ENCODE data around the gene ZNF580. TPM values are rescaled to one million over a fixed set of nuclear protein-coding genes. Genes with fewer than 3 reads are reported as not detected.

The ZNF580 gene
- total RNA-seq, 2 donors from 2014 or later = 22.5 to 23.3 TPM

DNA sequence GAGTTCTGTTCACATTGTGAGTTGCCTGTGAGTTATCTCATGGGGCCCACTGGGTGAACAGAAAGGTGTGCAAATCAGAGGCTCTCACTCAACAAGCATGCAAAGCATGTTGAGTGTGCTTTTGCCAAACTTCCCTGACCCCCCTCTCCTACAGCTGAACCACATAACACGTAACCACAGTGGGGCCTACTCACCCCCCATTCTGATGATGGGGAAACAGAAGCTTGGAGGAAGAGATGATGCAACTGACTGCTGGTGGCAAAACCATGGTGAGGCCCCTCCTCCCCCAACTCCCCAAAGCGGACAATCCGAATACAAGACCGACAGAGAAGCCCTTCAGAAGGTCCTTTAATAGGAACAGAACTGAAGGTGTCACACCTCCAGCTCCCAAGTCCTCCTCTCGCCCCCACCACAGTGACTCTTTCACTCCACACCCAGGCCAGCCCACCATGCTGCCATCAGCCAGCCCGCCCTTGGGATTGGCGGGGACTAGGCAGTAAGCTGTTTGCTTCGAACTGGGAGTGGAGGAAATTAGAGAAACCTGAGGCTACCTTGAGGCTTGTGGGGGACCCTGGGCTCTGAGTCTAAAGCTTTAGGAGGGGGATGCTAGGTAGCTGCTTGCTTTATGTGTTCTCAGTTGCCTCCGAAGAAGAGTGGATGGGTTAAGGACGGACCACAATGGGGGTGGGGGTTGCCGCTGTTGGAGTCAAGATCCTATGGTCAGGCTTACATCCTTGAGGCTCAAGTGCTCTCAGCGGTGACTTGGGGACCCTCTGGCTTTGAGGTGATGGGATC is 20.2 kb upstream of the ZNF580 start:
- intact Hi-C loops (cut with DNase I, micrococcal nuclease) = no loop called here
- ATAC-seq = no peak
- no peak for DNase-seq

GRCh38 chr19:55621205-55621672 is 19.6 kb upstream of the ZNF580 start:
- intact Hi-C loops (cut with DNase I, micrococcal nuclease) = no loop called here
- DNase-seq (no peak), ATAC-seq (no peak)

GRCh38 chr19:55621673-55622231 is 19.1 kb upstream of the ZNF580 start:
- ATAC-seq (no peak), DNase-seq (peak in 1 of 2 donors; percentile 23)
- intact Hi-C loops (cut with DNase I, micrococcal nuclease) = no loop called here

DNA sequence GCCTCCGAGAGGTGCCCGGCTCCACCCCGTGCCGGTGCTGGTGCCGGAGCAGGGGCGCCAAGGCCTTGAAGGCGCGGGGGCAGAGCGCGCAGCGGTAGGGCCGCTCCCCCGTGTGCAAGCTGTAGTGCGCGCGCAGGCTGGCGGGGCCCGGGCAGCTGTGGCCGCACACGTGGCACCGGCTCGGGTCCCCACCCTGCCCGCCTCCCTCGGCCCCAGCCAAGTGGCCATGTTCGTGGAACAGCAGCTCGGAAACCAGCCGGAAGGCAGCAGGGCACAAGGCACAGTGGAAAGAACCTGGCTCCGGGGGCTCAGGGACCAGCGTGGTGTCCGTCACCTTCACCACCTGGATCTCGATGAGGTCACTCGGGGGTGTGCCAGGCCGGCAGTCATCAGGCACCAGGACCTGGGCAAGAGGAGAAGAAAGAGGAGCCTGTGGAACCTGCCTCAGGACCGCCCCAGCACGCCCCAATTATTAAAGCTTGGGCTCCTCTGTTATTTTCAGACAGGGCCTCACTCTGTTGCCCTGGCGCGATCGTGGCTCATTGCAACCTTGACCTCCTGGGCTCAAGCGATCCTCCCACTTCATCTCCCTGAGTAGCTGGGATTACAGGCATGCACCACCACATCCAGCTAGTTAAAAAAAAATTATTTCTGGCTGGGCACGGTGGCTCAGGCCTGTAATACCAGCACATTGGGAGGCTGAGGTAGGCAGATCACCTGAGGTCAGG is 18.4 kb upstream of the ZNF580 start:
- intact Hi-C loops (cut with DNase I, micrococcal nuclease) = no loop called here
- DNase-seq = no peak
- no peak for ATAC-seq

DNA sequence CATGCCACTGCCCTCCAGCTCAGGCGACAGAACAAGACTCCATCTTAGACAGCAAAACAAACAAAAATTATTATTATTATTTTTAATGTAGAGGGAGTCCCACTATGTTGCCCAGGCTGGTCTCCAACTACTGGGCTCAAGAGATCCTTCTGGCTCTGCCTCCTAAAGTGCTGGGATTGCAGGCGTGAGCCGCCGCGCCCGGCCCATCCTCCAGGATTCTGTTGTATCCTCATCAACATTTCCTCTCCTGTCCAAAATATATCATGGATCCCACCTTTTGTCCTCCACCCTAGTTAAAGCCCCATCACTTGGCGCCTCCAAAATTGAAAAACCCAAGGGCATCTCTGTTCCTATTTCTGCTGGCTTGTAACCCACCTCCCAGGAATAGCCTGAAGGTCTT is 17.7 kb upstream of the ZNF580 start:
- DNase-seq (no peak), ATAC-seq (no peak)
- intact Hi-C loops (cut with DNase I, micrococcal nuclease) = no loop called here

DNA sequence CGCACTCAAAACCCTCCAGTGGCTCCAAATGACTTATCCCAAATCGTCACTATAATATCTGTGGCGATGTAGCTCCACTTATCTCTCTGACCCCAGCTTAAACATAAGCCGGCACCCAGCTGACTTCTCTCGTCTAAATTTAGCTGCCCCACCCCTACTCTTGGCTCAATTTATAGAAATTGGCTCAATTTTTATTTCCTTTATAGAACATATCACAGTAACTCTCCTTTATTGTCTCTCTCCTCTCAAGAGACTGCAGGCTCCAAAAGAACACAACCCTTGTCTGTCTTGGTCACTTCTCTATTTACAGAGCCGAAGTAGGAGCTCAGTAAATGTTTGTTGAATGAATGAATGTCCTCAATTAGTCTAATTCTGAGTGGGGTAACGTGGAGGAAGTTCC is 17.2 kb upstream of the ZNF580 start:
- no peak for DNase-seq
- no peak for ATAC-seq
- intact Hi-C loops (cut with DNase I, micrococcal nuclease) = no loop called here

- ATAC-seq (peak; percentile 91), DNase-seq (peak; percentile 85 to 94)
- intact Hi-C loops (cut with DNase I, micrococcal nuclease) = no loop called here
Measured at GRCh38 chr19:55624109-55625003, 16.4 kb upstream of the ZNF580 start, which contains the start of gene ZNF784. Gene ZNF784, minus strand, starts transcription at chr19:55624566. Its CDS starts 5 bp downstream, at chr19:55624561.

- intact Hi-C loops (cut with DNase I, micrococcal nuclease) = no loop called here
- DNase-seq (no peak), ATAC-seq (no peak)
Measured at GRCh38 chr19:55625004-55625326, 15.8 kb upstream of the ZNF580 start.

GRCh38 chr19:55626350-55626749 is 14.5 kb upstream of the ZNF580 start:
- ATAC-seq (no peak), DNase-seq (no peak)
- intact Hi-C loops (cut with DNase I, micrococcal nuclease) = no loop called here

GRCh38 chr19:55632463-55632834 is 8.4 kb upstream of the ZNF580 start:
- DNase-seq (peak; percentile 90 to 94), ATAC-seq (peak; percentile 66)
- intact Hi-C loops (cut with DNase I, micrococcal nuclease) = loop anchor here in 1 of 2 donors (10.0 kb wide), 1 partner anchor 118 kb away; no protein-coding TSS in a partner anchor

GRCh38 chr19:55633861-55634260 is 6.9 kb upstream of the ZNF580 start:
- intact Hi-C loops (cut with DNase I, micrococcal nuclease) = loop anchor here in 1 of 2 donors (10.0 kb wide), 1 partner anchor 119 kb away; no protein-coding TSS in a partner anchor
- ATAC-seq (no peak), DNase-seq (no peak)

DNA sequence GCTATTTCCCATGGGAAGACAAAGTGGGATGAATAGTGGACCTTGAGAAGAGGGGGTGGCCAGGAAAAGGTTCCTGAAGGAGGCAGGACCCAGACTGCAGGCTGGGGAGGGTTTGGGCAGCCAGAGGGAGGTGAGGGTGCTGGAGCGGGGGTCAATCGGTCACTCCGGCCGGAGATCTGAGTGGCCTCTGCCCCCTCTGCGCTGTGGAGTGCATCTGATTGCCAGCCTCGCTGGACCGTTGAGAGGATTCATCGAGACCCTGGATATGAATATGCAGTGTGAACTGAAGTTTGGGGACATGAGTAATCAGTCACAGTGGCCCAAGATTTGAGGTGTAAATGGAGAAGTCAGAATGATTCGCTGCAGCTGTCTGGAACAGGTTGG is 5.5 kb upstream of the ZNF580 start:
- DNase-seq (no peak), ATAC-seq (peak; percentile 2)
- intact Hi-C loops (cut with DNase I, micrococcal nuclease) = loop anchor here in 1 of 2 donors (10.0 kb wide), 1 partner anchor 121 kb away; no protein-coding TSS in a partner anchor

GRCh38 chr19:55635856-55636440 is 4.9 kb upstream of the ZNF580 start:
- ATAC-seq (no peak), DNase-seq (no peak)
- intact Hi-C loops (cut with DNase I, micrococcal nuclease) = loop anchor here in 1 of 2 donors (10.0 kb wide), 1 partner anchor 121 kb away; no protein-coding TSS in a partner anchor

DNA sequence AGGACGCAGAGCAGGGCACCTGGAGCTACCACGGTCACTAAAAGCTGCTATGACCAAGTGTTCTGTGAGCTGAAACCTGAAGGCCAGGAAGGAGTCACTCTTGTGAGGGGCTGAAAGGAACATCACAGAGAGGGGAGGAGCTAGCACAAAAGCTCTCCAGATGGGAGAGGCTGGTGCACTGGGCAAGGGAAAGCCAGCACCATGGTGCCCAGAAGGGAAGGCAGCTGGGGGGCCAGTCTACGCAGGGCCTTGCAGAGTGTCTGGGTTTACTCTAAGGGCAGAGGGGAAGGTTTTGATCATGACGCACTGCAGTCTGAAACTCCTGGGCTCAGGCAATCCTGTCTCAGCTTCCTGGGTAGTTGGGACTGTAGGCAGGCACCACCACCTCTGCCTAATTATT is 4.1 kb upstream of the ZNF580 start:
- intact Hi-C loops (cut with DNase I, micrococcal nuclease) = loop anchor here in 1 of 2 donors (10.0 kb wide), 1 partner anchor 122 kb away; no protein-coding TSS in a partner anchor
- DNase-seq (no peak), ATAC-seq (no peak)

GRCh38 chr19:55637534-55637933 is 3.3 kb upstream of the ZNF580 start:
- intact Hi-C loops (cut with DNase I, micrococcal nuclease) = loop anchor here in 1 of 2 donors (10.0 kb wide), 1 partner anchor 123 kb away; no protein-coding TSS in a partner anchor
- no peak for ATAC-seq
- DNase-seq = peak in 1 of 2 donors; percentile 19

- ATAC-seq = no peak
- no peak for DNase-seq
- intact Hi-C loops (cut with DNase I, micrococcal nuclease) = loop anchor here in 1 of 2 donors (10.0 kb wide), 1 partner anchor 124 kb away; no protein-coding TSS in a partner anchor
Measured at GRCh38 chr19:55638864-55639359, 1.9 kb upstream of the ZNF580 start.

DNA sequence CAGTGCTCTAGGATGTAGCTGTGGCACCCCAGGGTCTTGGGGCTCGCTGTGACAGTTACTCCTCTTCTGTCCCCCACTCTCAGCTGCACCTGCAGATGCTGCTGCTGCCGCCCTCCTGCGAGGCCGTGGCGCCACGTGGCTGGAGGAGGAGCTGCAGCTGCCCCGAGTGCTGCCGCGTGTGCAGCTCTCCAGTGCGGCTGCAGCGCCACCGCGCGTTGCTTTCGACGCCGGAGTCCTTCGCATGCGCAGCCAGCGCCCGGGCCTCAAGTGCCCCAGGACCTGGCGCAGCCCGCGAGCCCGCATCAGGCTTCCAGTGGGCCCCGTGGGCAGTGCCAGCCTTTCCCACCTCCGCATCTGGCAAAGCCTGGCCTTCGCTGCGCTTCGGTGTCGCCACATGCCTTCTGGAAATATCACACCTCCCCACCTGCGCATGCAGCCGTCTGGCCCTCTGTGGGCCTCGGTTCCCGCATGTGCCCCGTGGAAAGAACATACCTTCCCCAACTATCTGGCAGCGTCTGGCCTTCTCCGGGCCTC is 692 bp upstream of the ZNF580 start:
- DNase-seq (peak; percentile 62 to 73), ATAC-seq (no peak)
- intact Hi-C loops (cut with DNase I, micrococcal nuclease) = no loop called here

All from left colon (tissue), 2 donors.